Measurements from ENCODE around the gene ATP2C2.

Gene ATP2C2

DNA sequence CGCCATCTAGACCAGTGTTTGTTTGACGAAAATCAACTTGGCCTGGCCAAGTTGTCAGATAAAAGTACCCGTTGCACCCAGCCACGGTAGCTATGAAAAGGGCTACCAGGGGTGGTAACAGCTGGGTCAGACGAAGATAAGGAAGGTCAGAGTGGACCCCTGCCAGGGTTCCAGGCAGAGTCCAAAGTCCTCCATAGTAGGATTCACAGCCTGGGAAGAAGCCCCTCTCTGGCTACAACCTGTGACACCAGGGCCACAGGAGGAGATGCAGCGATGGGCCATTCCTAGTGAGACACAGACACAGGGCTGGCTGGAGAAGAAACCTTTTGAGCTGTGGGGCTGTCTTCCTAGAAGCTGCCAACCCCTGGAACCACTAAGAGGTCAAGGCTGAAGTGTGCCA, 96.8 kb downstream of the ATP2C2 start:
- Histone ChIP-seq H3K27ac (ENCODE audit: low read depth, low read length) (no peak overlapping the region), H3K9ac (ENCODE audit: low read depth in 1 of 2, low read length in 2 of 2) (no peak overlapping the region), H3K36me3 (ENCODE audit: control insufficient read depth in 1 of 2, insufficient read depth in 2 of 2, low read length in 2 of 2) (peaks cover 28 to 64% of the 10 kb centered on the region in 2 donors), H3K4me3 (ENCODE audit: low read depth in 1 of 2, low read length in 2 of 2) (no peak overlapping the region), H3K9me3 (ENCODE audit: control insufficient read depth in 1 of 2, low read length in 2 of 2) (peaks cover 11 to 17% of the 10 kb centered on the region in 2 donors), H3K27me3 (ENCODE audit: control insufficient read depth in 1 of 2, insufficient read depth in 2 of 2, low read length in 2 of 2) (no peaks in the 10 kb centered on the region), H3K4me1 (ENCODE audit: control insufficient read depth in 1 of 2, insufficient read depth in 2 of 2, low read length in 2 of 2) (no peaks in the 10 kb centered on the region)

DNA sequence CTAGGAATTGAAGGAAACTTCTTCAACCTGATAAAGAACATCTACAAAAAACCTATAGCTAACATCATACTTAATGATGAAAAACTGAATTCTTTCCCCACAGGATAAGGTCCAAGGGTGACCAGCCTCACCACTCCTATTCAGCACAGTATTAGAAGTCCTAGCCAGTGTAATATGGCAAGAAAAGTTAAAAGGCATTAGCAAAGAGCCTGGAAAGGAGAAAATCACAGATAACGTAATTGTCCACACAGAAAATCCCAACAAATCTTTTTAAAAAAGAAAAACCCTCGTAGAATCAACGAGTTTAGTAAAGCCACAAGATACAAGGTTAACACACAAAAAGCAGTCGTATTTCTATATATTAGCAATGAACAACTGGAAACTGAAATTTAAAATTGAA, 98.4 kb downstream of the ATP2C2 start:
- no peak overlapping the region for H3K27ac ChIP-seq (ENCODE audit: low read depth, low read length)
- no peak overlapping the region for H3K9ac ChIP-seq (ENCODE audit: low read depth in 1 of 2, low read length in 2 of 2)
- peaks cover 11 to 17% of the 10 kb centered on the region in 2 donors for H3K9me3 ChIP-seq (ENCODE audit: control insufficient read depth in 1 of 2, low read length in 2 of 2)
- H3K27me3 ChIP-seq (ENCODE audit: control insufficient read depth in 1 of 2, insufficient read depth in 2 of 2, low read length in 2 of 2) = no peaks in the 10 kb centered on the region
- H3K36me3 ChIP-seq (ENCODE audit: control insufficient read depth in 1 of 2, insufficient read depth in 2 of 2, low read length in 2 of 2) = peaks cover 16 to 49% of the 10 kb centered on the region in 2 donors
- H3K4me3 ChIP-seq (ENCODE audit: low read depth in 1 of 2, low read length in 2 of 2) = no peak overlapping the region
- H3K4me1 ChIP-seq (ENCODE audit: control insufficient read depth in 1 of 2, insufficient read depth in 2 of 2, low read length in 2 of 2) = no peaks in the 10 kb centered on the region

DNA sequence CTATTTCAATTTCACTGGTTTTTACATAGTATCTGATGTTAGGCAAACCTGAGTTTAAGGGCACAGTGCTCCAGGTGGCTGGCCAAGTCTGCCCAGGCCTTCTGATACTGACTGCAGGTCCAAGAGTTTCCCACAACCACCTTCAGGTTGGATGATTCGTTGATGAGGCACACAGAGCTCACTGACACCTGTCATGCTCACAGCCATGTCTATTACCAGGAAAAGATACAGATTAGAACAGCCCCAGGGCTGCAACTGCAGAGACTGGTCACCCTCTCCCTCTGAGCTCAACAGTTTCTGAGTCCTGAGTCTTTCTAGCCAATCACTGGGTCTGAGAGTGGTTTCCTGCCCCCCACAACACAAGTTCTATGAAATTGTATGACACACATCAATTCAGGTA, 98.9 kb downstream of the ATP2C2 start:
- Histone ChIP-seq H3K9me3 (ENCODE audit: control insufficient read depth in 1 of 2, low read length in 2 of 2) (peaks cover 13 to 17% of the 10 kb centered on the region in 2 donors), H3K4me1 (ENCODE audit: control insufficient read depth in 1 of 2, insufficient read depth in 2 of 2, low read length in 2 of 2) (no peaks in the 10 kb centered on the region), H3K27me3 (ENCODE audit: control insufficient read depth in 1 of 2, insufficient read depth in 2 of 2, low read length in 2 of 2) (no peaks in the 10 kb centered on the region), H3K36me3 (ENCODE audit: control insufficient read depth in 1 of 2, insufficient read depth in 2 of 2, low read length in 2 of 2) (peaks cover 11 to 43% of the 10 kb centered on the region in 2 donors), H3K27ac (ENCODE audit: low read depth, low read length) (no peak overlapping the region), H3K9ac (ENCODE audit: low read depth in 1 of 2, low read length in 2 of 2) (no peak overlapping the region), H3K4me3 (ENCODE audit: low read depth in 1 of 2, low read length in 2 of 2) (no peak overlapping the region)

DNA sequence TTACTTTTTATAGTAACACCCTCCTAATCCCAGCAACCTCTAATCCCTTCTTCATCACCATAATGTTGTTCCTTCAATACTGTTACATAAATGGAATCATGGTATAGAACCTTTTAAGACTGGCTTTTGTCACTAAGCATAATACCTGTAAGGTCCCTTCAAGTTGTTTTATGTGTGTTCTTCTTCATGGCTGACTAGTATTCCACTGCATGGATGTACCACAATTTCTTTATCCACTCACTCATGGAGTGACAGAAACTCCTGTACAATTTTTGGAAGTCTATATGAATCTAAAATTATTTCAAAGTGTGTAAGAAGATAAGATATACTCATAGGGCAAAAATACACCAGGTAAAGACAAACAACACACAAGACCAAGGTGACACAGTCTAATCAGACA, 99.4 kb downstream of the ATP2C2 start:
- Histone ChIP-seq H3K36me3 (ENCODE audit: control insufficient read depth in 1 of 2, insufficient read depth in 2 of 2, low read length in 2 of 2) (peaks cover 9 to 39% of the 10 kb centered on the region in 2 donors), H3K4me1 (ENCODE audit: control insufficient read depth in 1 of 2, insufficient read depth in 2 of 2, low read length in 2 of 2) (no peaks in the 10 kb centered on the region), H3K27ac (ENCODE audit: low read depth, low read length) (no peak overlapping the region), H3K9me3 (ENCODE audit: control insufficient read depth in 1 of 2, low read length in 2 of 2) (peaks cover 13 to 17% of the 10 kb centered on the region in 2 donors), H3K9ac (ENCODE audit: low read depth in 1 of 2, low read length in 2 of 2) (no peak overlapping the region), H3K4me3 (ENCODE audit: low read depth in 1 of 2, low read length in 2 of 2) (no peak overlapping the region), H3K27me3 (ENCODE audit: control insufficient read depth in 1 of 2, insufficient read depth in 2 of 2, low read length in 2 of 2) (no peaks in the 10 kb centered on the region)

DNA sequence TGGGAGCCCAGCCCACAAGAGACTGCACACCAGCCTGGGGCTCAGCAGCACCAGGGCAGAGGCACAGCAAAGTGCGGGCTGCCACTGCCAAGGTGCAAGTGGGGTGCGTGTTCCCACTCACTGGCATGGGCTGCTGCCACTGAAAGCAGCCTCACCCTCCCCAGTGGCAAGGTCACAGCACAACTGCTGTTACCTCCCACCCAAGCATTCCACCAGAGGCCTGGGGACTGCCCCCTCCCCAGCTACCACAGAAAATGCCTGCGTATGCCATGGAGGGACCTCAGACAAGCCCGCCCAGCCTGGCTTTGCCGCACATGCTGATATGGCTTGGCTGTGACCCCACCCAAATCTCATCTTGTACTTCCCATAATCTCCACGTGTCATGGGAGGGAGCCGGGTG, 103.0 kb downstream of the ATP2C2 start:
- no peak overlapping the region for H3K9ac ChIP-seq (ENCODE audit: low read depth in 1 of 2, low read length in 2 of 2)
- no peaks in the 10 kb centered on the region for H3K4me1 ChIP-seq (ENCODE audit: control insufficient read depth in 1 of 2, insufficient read depth in 2 of 2, low read length in 2 of 2)
- H3K27me3 ChIP-seq (ENCODE audit: control insufficient read depth in 1 of 2, insufficient read depth in 2 of 2, low read length in 2 of 2) = no peaks in the 10 kb centered on the region

DNA sequence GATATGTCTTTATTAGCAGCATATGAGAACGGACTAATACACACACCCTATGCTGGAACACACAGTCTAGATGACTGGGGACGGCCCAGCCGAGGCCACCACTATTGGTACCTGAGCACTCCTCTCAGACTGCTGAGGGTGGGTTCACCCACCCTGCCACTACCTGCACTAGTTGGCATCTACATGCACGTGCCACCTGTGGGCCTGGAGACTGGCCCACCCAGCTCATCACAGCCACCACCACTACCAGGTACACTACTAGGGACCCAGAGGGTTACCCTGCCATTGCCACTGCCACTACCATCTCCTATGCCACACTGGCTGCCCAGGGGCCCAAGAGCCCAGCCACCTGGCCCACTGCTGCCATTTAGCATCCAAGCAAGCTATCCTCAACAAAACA, 103.6 kb downstream of the ATP2C2 start:
- Histone ChIP-seq H3K4me1 (ENCODE audit: control insufficient read depth in 1 of 2, insufficient read depth in 2 of 2, low read length in 2 of 2) (no peaks in the 10 kb centered on the region), H3K9ac (ENCODE audit: low read depth in 1 of 2, low read length in 2 of 2) (no peak overlapping the region), H3K27ac (ENCODE audit: low read depth, low read length) (no peak overlapping the region), H3K27me3 (ENCODE audit: control insufficient read depth in 1 of 2, insufficient read depth in 2 of 2, low read length in 2 of 2) (no peaks in the 10 kb centered on the region), H3K4me3 (ENCODE audit: low read depth in 1 of 2, low read length in 2 of 2) (no peak overlapping the region), H3K36me3 (ENCODE audit: control insufficient read depth in 1 of 2, insufficient read depth in 2 of 2, low read length in 2 of 2) (peaks cover 4 to 12% of the 10 kb centered on the region in 2 donors), H3K9me3 (ENCODE audit: control insufficient read depth in 1 of 2, low read length in 2 of 2) (peaks cover 10% of the 10 kb centered on the region in 2 donors)

More for the DNA sequence above, 103.0 kb downstream of the ATP2C2 start:
- Histone ChIP-seq H3K4me3 (ENCODE audit: low read depth in 1 of 2, low read length in 2 of 2) (no peak overlapping the region), H3K9me3 (ENCODE audit: control insufficient read depth in 1 of 2, low read length in 2 of 2) (peaks cover 10 to 15% of the 10 kb centered on the region in 2 donors), H3K27ac (ENCODE audit: low read depth, low read length) (no peak overlapping the region), H3K36me3 (ENCODE audit: control insufficient read depth in 1 of 2, insufficient read depth in 2 of 2, low read length in 2 of 2) (peaks cover 4 to 12% of the 10 kb centered on the region in 2 donors)

DNA sequence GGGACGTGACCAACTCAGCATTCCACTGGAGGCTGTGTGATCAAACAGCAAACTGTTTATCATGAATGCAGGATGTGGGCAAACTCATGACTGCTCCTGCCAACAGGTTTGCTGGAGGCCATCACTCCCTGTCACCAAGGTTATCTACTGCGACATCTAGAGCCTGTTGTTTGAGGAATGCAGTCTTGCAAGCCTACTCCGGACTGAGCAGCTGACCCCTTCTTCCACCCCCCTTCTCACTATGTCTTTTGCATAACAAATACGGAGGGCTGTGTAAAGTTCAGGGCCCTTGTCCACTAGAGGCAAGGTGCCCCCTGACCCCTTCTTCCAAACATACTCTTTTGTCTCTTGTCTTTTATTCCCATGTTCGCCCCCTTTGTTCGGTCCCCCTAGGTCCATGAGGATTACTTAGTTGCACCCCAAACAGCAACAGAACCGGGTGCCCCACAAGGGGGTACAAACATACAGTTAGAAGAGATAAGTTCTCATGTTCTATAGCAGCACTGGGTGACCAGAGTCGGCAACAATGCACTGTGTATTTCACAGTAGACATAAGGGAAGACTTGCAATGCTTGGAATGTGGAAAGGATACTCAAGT, 107.4 kb downstream of the ATP2C2 start:
- Histone ChIP-seq H3K4me1 (ENCODE audit: control insufficient read depth in 1 of 2, insufficient read depth in 2 of 2, low read length in 2 of 2) (no peaks in the 10 kb centered on the region), H3K27me3 (ENCODE audit: control insufficient read depth in 1 of 2, insufficient read depth in 2 of 2, low read length in 2 of 2) (no peaks in the 10 kb centered on the region), H3K9ac (ENCODE audit: low read depth in 1 of 2, low read length in 2 of 2) (no peak overlapping the region), H3K36me3 (ENCODE audit: control insufficient read depth in 1 of 2, insufficient read depth in 2 of 2, low read length in 2 of 2) (peaks cover 0 to 16% of the 10 kb centered on the region in 2 donors), H3K9me3 (ENCODE audit: control insufficient read depth in 1 of 2, low read length in 2 of 2) (peaks cover 0 to 2% of the 10 kb centered on the region in 2 donors), H3K27ac (ENCODE audit: low read depth, low read length) (no peak overlapping the region), H3K4me3 (ENCODE audit: low read depth in 1 of 2, low read length in 2 of 2) (no peak overlapping the region)

DNA sequence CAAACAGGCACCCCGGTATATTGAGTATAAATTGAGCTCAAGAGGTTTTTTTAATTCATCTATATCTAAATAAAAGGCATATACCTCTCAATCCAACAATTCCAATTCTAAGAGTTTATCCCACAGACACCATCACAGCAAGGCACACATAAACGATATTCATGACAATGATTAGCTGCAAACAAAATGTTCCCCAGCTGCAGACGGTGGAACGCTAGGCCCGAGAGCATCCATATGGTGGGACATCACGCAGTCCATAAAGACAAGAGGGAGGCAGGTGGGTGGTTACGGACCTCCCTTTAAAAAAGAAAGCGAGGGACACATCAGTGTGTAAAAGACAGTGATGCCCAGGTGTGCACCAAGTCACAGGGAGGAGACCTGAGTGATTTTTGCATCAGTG, 108.1 kb downstream of the ATP2C2 start:
- Histone ChIP-seq H3K36me3 (ENCODE audit: control insufficient read depth in 1 of 2, insufficient read depth in 2 of 2, low read length in 2 of 2) (peaks cover 0 to 20% of the 10 kb centered on the region in 2 donors), H3K9ac (ENCODE audit: low read depth in 1 of 2, low read length in 2 of 2) (no peak overlapping the region), H3K4me1 (ENCODE audit: control insufficient read depth in 1 of 2, insufficient read depth in 2 of 2, low read length in 2 of 2) (no peaks in the 10 kb centered on the region), H3K27me3 (ENCODE audit: control insufficient read depth in 1 of 2, insufficient read depth in 2 of 2, low read length in 2 of 2) (no peaks in the 10 kb centered on the region), H3K4me3 (ENCODE audit: low read depth in 1 of 2, low read length in 2 of 2) (no peak overlapping the region), H3K27ac (ENCODE audit: low read depth, low read length) (no peak overlapping the region), H3K9me3 (ENCODE audit: control insufficient read depth in 1 of 2, low read length in 2 of 2) (peaks cover 0 to 2% of the 10 kb centered on the region in 2 donors)

DNA sequence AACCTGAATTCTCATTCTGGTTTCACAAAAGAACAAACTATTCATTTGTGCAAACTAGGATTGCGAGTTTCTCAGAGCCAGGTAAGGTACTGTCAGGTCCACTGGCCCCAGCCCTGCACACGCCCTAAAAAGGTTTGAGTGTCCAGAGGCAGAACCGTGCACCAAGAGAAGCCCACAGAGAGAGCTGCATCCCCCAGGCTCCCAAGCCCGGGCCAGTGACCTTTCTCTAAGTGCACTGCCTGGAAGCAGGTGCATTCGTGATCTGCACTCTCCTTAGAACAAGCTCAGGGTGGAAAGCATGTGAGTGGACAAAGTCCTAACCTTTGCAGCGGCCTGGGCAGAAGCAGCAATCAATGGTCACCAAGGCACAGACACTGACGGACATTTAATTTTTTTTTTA, 109.3 kb downstream of the ATP2C2 start:
- Histone ChIP-seq H3K9me3 (ENCODE audit: control insufficient read depth in 1 of 2, low read length in 2 of 2) (no peaks in the 10 kb centered on the region), H3K9ac (ENCODE audit: low read depth in 1 of 2, low read length in 2 of 2) (no peak overlapping the region), H3K27me3 (ENCODE audit: control insufficient read depth in 1 of 2, insufficient read depth in 2 of 2, low read length in 2 of 2) (no peaks in the 10 kb centered on the region), H3K27ac (ENCODE audit: low read depth, low read length) (no peak overlapping the region), H3K4me3 (ENCODE audit: low read depth in 1 of 2, low read length in 2 of 2) (no peak overlapping the region), H3K4me1 (ENCODE audit: control insufficient read depth in 1 of 2, insufficient read depth in 2 of 2, low read length in 2 of 2) (no peaks in the 10 kb centered on the region), H3K36me3 (ENCODE audit: control insufficient read depth in 1 of 2, insufficient read depth in 2 of 2, low read length in 2 of 2) (peaks cover 0 to 26% of the 10 kb centered on the region in 2 donors)

DNA sequence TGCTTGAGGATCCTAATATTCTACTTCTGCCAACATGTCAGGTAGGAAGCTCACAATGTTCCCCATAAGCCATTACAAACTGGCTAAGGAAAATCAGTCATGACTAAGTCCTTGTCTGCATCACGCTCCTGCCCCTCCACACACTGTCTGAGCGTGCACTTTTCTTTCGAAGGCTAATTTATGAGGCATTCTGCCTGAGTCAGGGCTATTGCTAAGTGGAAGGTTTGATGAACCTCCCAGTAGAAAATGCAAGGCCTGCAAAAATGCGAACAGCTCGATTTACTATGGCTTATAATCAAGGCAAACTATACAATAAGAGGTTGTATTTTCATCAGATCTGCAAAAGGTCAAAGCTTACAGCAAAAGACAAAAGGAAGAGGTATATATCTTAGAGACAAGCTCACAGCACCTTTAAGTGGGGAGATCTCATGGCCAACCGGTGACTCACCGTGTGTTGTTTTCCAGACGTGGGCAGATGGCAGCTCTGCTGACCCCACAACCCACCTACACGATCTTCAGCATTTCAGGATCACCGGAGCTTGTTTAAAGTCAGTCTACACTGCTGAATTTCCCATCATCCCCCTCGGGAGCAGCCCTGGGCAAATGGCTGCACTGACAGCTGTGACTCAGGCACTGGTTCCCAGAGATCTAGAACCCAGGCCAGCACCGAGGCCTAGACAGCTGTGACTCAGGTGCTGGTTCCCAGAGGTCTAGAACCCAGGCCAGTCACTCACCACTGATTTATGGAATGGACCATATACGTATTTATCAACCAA, 110.0 kb downstream of the ATP2C2 start:
- Histone ChIP-seq H3K9ac (ENCODE audit: low read depth in 1 of 2, low read length in 2 of 2) (no peak overlapping the region), H3K27ac (ENCODE audit: low read depth, low read length) (no peak overlapping the region), H3K9me3 (ENCODE audit: control insufficient read depth in 1 of 2, low read length in 2 of 2) (no peaks in the 10 kb centered on the region), H3K27me3 (ENCODE audit: control insufficient read depth in 1 of 2, insufficient read depth in 2 of 2, low read length in 2 of 2) (no peaks in the 10 kb centered on the region), H3K4me1 (ENCODE audit: control insufficient read depth in 1 of 2, insufficient read depth in 2 of 2, low read length in 2 of 2) (no peaks in the 10 kb centered on the region), H3K4me3 (ENCODE audit: low read depth in 1 of 2, low read length in 2 of 2) (no peak overlapping the region), H3K36me3 (ENCODE audit: control insufficient read depth in 1 of 2, insufficient read depth in 2 of 2, low read length in 2 of 2) (peaks cover 5 to 31% of the 10 kb centered on the region in 2 donors)

All from duodenal mucosa (tissue), 2 donors.